Fibroblast of lung (primary cell): ENCODE data around the gene TNFAIP2.

ENCODE experiments used
- CTCF ChIP-seq, 2 donors: IDR thresholded peaks in 1 of 2; conservative IDR thresholded peaks in 1 of 2; 1 replicate in 1 of 2; 2 replicates in 1 of 2; pipeline ENCODE4 v1.5.1; 2011 to 2012; ENCODE audit warnings: low read length in 2 of 2, control low read depth in 1 of 2, inconsistent platforms in 1 of 2, low read depth in 1 of 2, mild to moderate bottlenecking in 1 of 2
- EZH2 ChIP-seq: IDR thresholded peaks from 2 replicates; pipeline ENCODE4 v1.5.1; 2012; ENCODE audit warnings: low read length, control low read depth, mild to moderate bottlenecking; ENCODE audit errors: missing control alignments

GRCh38 chr14:103127356-103127755 is 4.1 kb downstream of the TNFAIP2 start:
- TF ChIP-seq CTCF (conservative IDR thresholded peaks at IDR 0.05 in 1 of 2, IDR thresholded peaks at IDR 0.05 in 1 of 2; ENCODE audit: low read depth in 1 of 2, low read length in 2 of 2) (no peak), EZH2 (no peak)
